Loucy (cell line): ENCODE results near the gene LRRC23.

Experiments used
- H2AFZ ChIP-seq: fragments of 200-600 bp; sonication (generic); 2 replicates; pipeline ENCODE4 v1.6.0; 2016; ENCODE audit warnings: antibody characterized with exemption, mild to moderate bottlenecking, low read length, moderate library complexity
- H3F3A ChIP-seq: fragments of 200-600 bp; 2 replicates; pipeline ENCODE4 v1.6.0; 2016; ENCODE audit warnings: antibody characterized with exemption, low read depth, mild to moderate bottlenecking
- H3K27me3 ChIP-seq: fragments of 200-600 bp; sonication (generic); 2 replicates; pipeline ENCODE4 v1.6.1; 2014; ENCODE audit warnings: low read length, mild to moderate bottlenecking; ENCODE audit not compliant: insufficient read depth, poor library complexity, severe bottlenecking
- H3K36me3 ChIP-seq: fragments of 200-600 bp; sonication (generic); 2 replicates; pipeline ENCODE4 v1.6.1; 2016; ENCODE audit warnings: low read length; ENCODE audit not compliant: insufficient read depth
- H3K4me1 ChIP-seq: fragments of 200-600 bp; sonication (generic); 2 replicates; pipeline ENCODE4 v1.5.1; 2014; ENCODE audit warnings: low read length, mild to moderate bottlenecking; ENCODE audit not compliant: insufficient read depth, poor library complexity, severe bottlenecking
- H3K4me2 ChIP-seq: fragments of 200-600 bp; sonication (generic); 2 replicates; pipeline ENCODE4 v1.6.0; 2014; ENCODE audit warnings: antibody characterized with exemption, low read length, low read depth, mild to moderate bottlenecking; ENCODE audit not compliant: poor library complexity, severe bottlenecking
- H3K4me3 ChIP-seq: fragments of 200-600 bp; sonication (generic); 2 replicates; pipeline ENCODE4 v1.5.1; 2014; ENCODE audit warnings: low read length, mild to moderate bottlenecking, mixed read lengths; ENCODE audit not compliant: poor library complexity, severe bottlenecking
- H3K79me2 ChIP-seq: fragments of 200-600 bp; sonication (generic); 2 replicates; pipeline ENCODE4 v1.6.1; 2014; ENCODE audit warnings: low read length; ENCODE audit not compliant: insufficient read depth
- H3K9ac ChIP-seq: fragments of 200-600 bp; sonication (generic); 2 replicates; pipeline ENCODE4 v1.6.0; 2014; ENCODE audit warnings: mild to moderate bottlenecking, low read depth, low read length, moderate library complexity; ENCODE audit not compliant: poor library complexity, severe bottlenecking
- H3K9me2 ChIP-seq: fragments of 200-600 bp; sonication (generic); replicated peaks from 2 replicates; pipeline ENCODE4 v1.6.1; 2016; ENCODE audit warnings: low read depth, low read length, mixed read lengths
- H3K9me3 ChIP-seq: fragments of 200-600 bp; sonication (generic); 2 replicates; pipeline ENCODE4 v1.6.1; 2014; ENCODE audit warnings: mild to moderate bottlenecking, antibody characterized with exemption, low read length, low read depth; ENCODE audit not compliant: insufficient read depth
- H4K20me1 ChIP-seq: fragments of 200-600 bp; sonication (generic); 2 replicates; pipeline ENCODE4 v1.6.0; 2014; ENCODE audit warnings: antibody characterized with exemption, low read length, mild to moderate bottlenecking; ENCODE audit not compliant: insufficient read depth, poor library complexity, severe bottlenecking
- CTCF ChIP-seq: fragments of 200-600 bp; sonication (generic); conservative IDR thresholded peaks from 2 replicates; pipeline ENCODE4 v1.5.1; 2014; ENCODE audit warnings: mild to moderate bottlenecking, antibody characterized with exemption, low read length
- EZH2phosphoT487 ChIP-seq: fragments of 200-600 bp; IDR thresholded peaks from 2 replicates; pipeline ENCODE4 v1.6.1; 2018; ENCODE audit warnings: antibody characterized with exemption, mild to moderate bottlenecking, moderate library complexity, borderline replicate concordance

Gene LRRC23

GRCh38 chr12:6916426-6917200 lies 12.0 kb downstream of the LRRC23 start:
- H2AFZ ChIP-seq, result no peak overlapping the region
- peak overlapping the region; percentile 80 for H3K9ac ChIP-seq
- peak overlapping the region; percentile 86 for H3K4me3 ChIP-seq
- H4K20me1 ChIP-seq, result peaks cover 24% of the 10 kb centered on the region
- peaks cover 43% of the 10 kb centered on the region for H3K79me2 ChIP-seq
- TF ChIP-seq CTCF (no peak), EZH2phosphoT487 (no peak)
- H3F3A ChIP-seq, result no peaks in the 10 kb centered on the region
- H3K4me1 ChIP-seq, result peaks cover 37% of the 10 kb centered on the region
- no peaks in the 10 kb centered on the region for H3K9me2 ChIP-seq
- H3K36me3 ChIP-seq, result peaks cover 24% of the 10 kb centered on the region; the same call in 1 of the 2 replicates
- no peaks in the 10 kb centered on the region for H3K9me3 ChIP-seq
- H3K4me2 ChIP-seq, result peak overlapping the region; percentile 96
- no peaks in the 10 kb centered on the region for H3K27me3 ChIP-seq

GRCh38 chr12:6917491-6918231 lies 13.0 kb downstream of the LRRC23 start:
- no peaks in the 10 kb centered on the region for H3K9me3 ChIP-seq
- peak overlapping the region; percentile 96 for H3K4me2 ChIP-seq
- H3K4me1 ChIP-seq, result peaks cover 37% of the 10 kb centered on the region
- peaks cover 43% of the 10 kb centered on the region for H3K79me2 ChIP-seq
- H3K9ac ChIP-seq, result peak overlapping the region; percentile 80
- TF ChIP-seq CTCF (no peak), EZH2phosphoT487 (no peak)
- no peaks in the 10 kb centered on the region for H3K9me2 ChIP-seq
- H4K20me1 ChIP-seq, result peaks cover 24% of the 10 kb centered on the region
- no peaks in the 10 kb centered on the region for H3F3A ChIP-seq
- H2AFZ ChIP-seq, result no peak overlapping the region
- H3K36me3 ChIP-seq, result peaks cover 31% of the 10 kb centered on the region; the same call in 1 of the 2 replicates
- H3K27me3 ChIP-seq, result no peaks in the 10 kb centered on the region
- H3K4me3 ChIP-seq, result no peak overlapping the region

GRCh38 chr12:6919588-6919987 lies 15.0 kb downstream of the LRRC23 start:
- Histone ChIP-seq H3K9me2 (no peaks in the 10 kb centered on the region), H3K4me3 (no peak overlapping the region), H2AFZ (no peak overlapping the region), H3K9ac (peak overlapping the region; percentile 43), H3K9me3 (no peaks in the 10 kb centered on the region), H3K4me1 (peaks cover 31% of the 10 kb centered on the region), H3K36me3 (peaks cover 31% of the 10 kb centered on the region; the same call in 1 of the 2 replicates), H3K27me3 (no peaks in the 10 kb centered on the region), H3K79me2 (peaks cover 36% of the 10 kb centered on the region), H3K4me2 (no peak overlapping the region), H4K20me1 (peaks cover 24% of the 10 kb centered on the region), H3F3A (no peaks in the 10 kb centered on the region)
- TF ChIP-seq CTCF (peak; percentile 48), EZH2phosphoT487 (no peak)
